Mesenteric fat pad (tissue), 1 donor: Measurements from ENCODE around the gene SOX18. TPM values are rescaled to one million over a fixed set of nuclear protein-coding genes. Genes with fewer than 3 reads are reported as not detected.

Experiments
- microRNA-seq: library from miRNA; unstranded; fragments of <30 nt; microRNA quantifications from one replicate; pipeline ENCODE4 v1.2.0, GENCODE V29; 2020; ENCODE audit warnings: borderline number of aligned reads
- total RNA-seq: library from RNA; stranded (reverse); fragmentation: NEBNext Ultra II Directional; extraction: Animal tissue kit (Norgen Biotek cat#: 25700); gene quantifications from one replicate; pipeline ENCODE4 v1.2.1, GENCODE V29; 2021
- donor health status: DM: yes; HTN: yes; CAD: no.

Gene SOX18
- total RNA-seq, 1 donor from 2014 or later, result 70.5 TPM

Small RNA genes lying within 50 kb of the gene (microRNA-seq; reads per million reads assigned to microRNA genes)
- not detected for gene MIR6813

Other genes with a start within 250 kb of the SOX18 start
- 34.7 TPM for gene ZBTB46, start 218.4 kb downstream of the SOX18 start, total RNA-seq
- gene ABHD16B, start 188.1 kb downstream of the SOX18 start, total RNA-seq, result not detected
- gene TPD52L2, start 184.4 kb downstream of the SOX18 start, total RNA-seq, result 114 TPM
- 50.5 TPM for gene DNAJC5, start 154.5 kb downstream of the SOX18 start, total RNA-seq
- gene UCKL1, start 93.2 kb downstream of the SOX18 start, total RNA-seq, result 36.0 TPM
- gene ZNF512B, start 79.7 kb downstream of the SOX18 start, total RNA-seq, result 18.7 TPM
- 2.9 TPM for gene SAMD10, start 70.0 kb downstream of the SOX18 start, total RNA-seq
- gene PRPF6, start 68.5 kb downstream of the SOX18 start, total RNA-seq, result 46.3 TPM
- 0.74 TPM for gene C20orf204, start 13.5 kb downstream of the SOX18 start, total RNA-seq
- 42.5 TPM for gene TCEA2, start 13.6 kb upstream of the SOX18 start, total RNA-seq
- gene RGS19, start 29.9 kb upstream of the SOX18 start, total RNA-seq, result 29.0 TPM
- gene OPRL1, start 30.4 kb upstream of the SOX18 start, total RNA-seq, result 1.3 TPM
- gene LKAAEAR1, start 34.8 kb upstream of the SOX18 start, total RNA-seq, result not detected
- not detected for gene NPBWR2, start 57.9 kb upstream of the SOX18 start, total RNA-seq
- gene MYT1, start 114.8 kb upstream of the SOX18 start, total RNA-seq, result not detected
- gene PCMTD2, start 206.1 kb upstream of the SOX18 start, total RNA-seq, result 33.7 TPM